GM18526 (cell line): Measurements from ENCODE around the gene PDE6A.

ENCODE experiments used
- POLR2A ChIP-seq: IDR thresholded peaks from 3 replicates; pipeline ENCODE4 v1.6.1; 2011; ENCODE audit not compliant: insufficient read length; ENCODE audit errors: extremely low read depth

The PDE6A gene

DNA sequence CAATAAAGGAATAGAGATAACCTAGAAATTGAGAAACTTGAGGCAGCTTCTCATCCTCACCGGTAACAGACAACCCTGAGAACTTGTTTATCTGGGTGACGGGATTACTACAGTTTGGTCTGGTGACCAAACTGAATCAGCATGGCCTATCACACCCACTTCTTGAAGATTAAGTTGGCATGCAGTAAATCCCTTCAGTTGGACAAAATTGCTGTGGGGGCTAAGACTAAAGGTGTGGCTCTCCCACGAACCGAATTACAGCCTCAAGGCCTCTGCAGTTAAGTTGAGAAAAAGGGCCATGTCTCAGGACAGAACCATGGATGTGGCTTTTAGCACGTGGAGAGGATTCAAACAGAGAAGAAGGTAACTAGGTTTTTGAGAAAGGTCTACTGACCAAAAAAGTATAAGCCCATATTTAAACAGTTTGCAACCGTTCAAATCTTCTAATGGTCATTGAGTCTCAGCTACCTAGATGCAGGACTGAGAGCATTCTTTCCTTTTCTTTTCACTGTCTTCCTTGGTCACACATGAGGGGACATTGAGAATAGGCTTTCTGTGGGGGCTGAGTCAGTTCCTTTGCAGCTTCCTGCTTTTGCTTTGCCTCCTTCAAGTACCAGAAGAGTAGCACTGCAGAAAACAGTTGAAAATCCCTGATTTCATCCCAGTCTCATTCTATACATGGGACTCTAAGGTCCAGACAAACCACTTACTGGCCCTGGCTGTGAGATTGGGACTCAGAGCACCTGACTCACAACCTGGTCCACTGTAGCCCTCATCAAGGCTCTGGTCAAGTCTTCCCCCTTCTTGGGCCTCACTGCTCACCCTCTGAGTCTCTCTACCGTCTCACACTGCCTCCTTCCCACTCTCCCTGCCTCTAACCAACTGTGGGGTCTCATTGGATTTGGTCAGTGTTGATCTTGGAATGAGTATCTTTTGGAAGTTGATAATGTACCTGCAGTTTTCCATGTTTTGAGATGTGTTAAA lies 30.9 kb downstream of the PDE6A start:
- TF ChIP-seq POLR2A = no peak

DNA sequence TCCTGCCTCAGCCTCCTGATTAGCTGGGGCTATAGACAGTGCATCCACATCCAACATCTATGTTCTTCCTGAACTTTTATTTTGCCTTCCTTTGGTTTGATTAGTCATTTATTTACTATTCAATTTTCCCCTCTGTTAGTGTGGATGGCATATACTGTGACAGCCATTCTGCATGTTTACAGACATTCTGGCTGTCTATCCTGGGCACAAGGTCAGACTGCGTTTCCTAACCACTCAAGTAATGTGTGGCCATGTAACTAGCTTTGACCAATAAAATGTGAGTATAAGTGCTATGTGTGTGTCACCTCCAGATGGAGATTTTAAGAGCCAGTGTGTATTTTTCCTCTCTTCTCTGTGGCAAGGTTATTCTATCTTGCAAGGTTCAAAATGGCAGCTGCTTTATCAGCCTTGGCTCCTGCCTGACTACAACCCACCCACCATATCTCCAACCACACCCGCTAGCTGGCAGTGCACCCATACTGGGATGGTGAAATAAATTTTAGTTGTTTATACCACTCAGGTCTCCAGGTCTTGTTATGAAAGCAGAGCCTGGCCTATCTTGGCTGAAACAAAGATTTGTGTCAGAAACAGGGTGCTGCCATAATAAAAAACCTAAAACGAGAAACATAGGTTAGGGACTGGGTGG lies 32.2 kb downstream of the PDE6A start:
- no peak for TF ChIP-seq POLR2A

DNA sequence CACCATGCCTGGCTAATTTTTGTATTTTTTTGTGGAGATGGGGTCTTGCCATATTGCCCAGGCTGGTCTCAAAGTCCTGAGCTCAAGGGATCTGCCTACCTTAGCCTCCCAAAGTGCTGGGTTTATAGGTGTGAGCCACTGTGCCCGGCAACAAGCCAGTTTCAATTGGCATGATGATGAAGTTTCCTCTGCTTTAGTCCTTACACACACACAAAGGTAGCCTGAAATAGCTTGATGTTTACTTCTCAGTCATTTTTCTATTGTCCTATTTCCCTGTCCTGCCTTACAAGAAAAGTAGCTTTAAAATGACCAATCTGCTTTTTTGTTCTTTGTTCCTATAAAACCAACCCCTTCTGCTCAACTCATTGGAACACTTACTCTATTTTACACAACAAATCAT lies 33.6 kb downstream of the PDE6A start:
- TF ChIP-seq POLR2A = no peak

DNA sequence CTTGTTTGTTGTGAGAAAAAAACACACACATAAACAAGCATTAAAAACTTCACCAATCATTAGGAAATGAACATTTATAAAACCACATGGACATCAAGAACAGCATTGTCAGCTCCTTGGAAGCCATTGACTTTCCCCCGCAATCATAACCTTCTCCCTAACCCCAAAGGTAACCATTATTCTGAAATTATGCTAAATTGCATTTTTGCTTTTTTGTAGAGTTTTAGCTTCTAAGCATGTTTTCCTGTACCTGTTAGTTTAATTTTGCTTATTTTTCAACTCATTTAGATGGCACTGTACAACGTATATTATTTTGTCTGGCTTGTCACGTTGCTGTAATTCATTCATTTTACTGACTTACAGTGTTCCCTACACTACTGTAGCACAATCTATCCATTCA lies 36.8 kb downstream of the PDE6A start:
- TF ChIP-seq POLR2A = no peak

DNA sequence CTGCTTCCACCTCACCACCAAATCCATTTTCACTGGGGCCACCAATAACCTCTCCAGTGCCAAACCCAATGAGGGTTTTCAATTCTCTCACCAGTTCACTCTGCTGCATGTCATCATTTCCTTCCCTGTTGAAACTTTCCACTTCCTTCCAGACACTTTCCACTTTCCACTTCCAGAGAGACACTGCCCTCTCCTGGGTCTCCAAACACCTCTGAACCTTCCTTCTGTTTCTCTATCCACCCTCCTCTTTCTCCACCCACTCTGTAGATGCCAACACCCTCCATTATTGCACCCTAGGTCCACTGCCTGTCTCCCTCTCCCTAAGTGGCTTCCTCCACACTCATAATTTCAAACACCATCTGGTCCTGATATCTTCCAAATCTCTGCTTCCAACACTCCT lies 39.6 kb downstream of the PDE6A start:
- TF ChIP-seq POLR2A = no peak

DNA sequence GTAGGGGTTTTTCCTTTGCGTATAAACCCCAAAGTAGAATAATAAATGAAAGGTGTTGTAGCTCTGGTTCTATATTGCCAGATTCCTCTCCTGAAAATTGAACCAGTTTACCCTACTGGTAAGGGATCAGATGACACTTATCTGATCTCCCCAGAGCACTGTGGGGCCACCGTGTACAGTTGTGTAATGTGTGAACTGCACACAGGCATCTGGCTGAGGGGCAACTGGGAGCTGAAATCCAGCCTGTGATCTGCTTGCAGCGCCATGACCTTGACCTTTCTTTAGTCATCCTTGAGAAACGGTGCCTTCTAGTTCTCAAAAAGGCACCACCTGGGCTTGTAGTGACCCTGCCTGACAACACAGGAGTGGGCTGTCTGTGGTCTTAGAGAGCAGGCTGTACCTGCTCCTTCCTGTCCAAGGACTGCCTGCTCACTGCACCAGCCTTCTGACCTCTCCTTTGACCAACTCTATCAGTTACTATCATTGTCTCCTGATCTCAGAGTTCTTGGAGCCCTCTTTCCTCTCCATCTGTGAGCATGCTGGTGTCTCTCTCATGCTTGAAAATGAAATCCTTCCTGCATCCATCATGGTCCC lies 40.2 kb downstream of the PDE6A start:
- TF ChIP-seq POLR2A = no peak

DNA sequence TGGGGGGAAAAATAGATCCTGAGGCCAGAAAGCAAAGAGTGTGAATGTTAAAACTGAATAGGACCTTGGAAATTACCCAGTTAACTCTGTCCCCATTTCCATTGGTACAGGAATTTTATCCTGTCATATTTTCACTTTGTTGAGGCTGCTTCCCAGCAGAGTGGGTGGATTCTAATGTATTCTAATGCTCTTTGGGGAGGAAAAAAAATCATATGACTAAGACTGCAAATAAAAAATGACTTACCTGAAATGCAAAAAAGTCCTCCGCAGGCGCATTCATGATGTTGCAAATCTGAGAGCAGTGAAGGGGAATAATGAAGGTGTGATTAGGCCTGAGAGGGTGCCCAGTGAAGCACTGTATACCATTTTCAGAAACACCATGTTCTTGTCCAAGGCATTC lies 41.2 kb downstream of the PDE6A start:
- no peak for TF ChIP-seq POLR2A

DNA sequence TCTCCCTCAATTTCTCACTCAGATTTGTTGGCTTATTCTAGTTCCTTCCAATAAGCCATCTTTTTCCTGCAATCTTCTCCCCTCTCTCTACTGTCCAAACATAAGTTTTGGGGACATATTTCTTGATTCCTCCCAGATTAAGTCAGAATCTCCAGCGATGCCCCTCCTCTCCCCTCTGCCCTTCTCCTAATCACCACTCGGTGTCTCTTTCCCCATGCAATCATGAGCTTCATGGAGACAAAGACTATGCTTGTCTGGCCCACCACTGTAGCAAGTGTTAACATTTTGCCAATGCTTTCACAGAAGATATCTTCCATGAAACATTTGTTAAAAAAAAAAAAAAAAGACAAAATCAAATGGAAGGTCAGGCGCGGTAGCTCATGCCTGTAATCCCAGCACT lies 42.4 kb downstream of the PDE6A start:
- no peak for TF ChIP-seq POLR2A

DNA sequence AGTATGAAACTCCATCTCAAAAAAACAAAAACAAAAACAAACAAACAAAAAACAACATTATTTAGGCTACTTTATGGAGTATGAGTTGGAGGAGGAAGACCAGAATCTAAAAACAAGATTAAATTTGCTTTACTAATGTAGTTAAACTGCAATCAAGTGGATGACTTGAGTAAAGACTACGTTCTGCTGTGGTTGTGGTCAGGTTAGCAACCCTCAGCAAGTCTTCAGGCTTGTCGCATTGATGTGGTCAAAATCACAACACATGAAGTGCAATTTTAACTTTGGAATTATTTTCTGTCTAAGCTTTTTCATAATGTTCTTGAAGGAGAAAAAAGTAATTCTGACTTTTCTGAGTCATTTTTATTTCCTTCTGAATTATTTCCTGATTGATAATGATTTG lies 43.1 kb downstream of the PDE6A start:
- no peak for TF ChIP-seq POLR2A

DNA sequence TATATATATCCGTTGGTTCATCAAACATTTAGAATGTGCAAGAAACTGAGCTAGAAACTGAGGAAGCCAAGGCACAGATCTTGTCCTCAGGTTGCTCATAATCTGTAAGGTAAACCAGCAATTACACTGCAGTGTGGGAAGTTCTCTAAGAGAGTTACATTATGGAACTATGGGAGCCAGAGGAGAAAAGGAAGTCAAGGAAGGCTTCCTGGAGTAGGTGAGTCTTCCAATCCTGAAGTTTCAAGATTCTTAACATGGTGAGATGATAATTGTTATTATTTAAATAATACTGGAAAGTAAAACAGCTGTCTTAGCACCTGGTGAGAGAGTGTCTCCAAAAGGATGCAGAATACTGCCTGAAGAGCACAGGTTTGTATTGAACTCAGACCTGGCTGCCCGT lies 44.2 kb downstream of the PDE6A start:
- no peak for TF ChIP-seq POLR2A

DNA sequence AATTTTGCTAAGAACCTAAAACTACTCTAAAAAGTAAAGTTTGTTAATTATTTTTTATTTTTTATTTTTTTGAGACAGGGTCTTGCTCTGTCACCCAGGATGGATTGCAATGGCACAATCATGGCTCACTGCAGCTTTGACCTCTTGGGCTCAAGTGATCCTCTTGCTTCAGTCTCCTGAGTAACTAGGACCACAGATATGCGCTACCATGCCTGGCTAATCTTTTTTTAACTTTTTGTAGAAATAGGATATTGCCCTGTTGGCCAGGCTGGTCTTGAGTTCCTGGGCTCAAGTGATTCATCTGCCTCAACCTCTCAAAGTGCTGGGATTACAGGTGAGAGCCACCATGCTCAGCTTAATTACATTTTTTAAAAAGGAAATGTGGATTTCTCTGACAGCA lies 45.8 kb downstream of the PDE6A start:
- no peak for TF ChIP-seq POLR2A

DNA sequence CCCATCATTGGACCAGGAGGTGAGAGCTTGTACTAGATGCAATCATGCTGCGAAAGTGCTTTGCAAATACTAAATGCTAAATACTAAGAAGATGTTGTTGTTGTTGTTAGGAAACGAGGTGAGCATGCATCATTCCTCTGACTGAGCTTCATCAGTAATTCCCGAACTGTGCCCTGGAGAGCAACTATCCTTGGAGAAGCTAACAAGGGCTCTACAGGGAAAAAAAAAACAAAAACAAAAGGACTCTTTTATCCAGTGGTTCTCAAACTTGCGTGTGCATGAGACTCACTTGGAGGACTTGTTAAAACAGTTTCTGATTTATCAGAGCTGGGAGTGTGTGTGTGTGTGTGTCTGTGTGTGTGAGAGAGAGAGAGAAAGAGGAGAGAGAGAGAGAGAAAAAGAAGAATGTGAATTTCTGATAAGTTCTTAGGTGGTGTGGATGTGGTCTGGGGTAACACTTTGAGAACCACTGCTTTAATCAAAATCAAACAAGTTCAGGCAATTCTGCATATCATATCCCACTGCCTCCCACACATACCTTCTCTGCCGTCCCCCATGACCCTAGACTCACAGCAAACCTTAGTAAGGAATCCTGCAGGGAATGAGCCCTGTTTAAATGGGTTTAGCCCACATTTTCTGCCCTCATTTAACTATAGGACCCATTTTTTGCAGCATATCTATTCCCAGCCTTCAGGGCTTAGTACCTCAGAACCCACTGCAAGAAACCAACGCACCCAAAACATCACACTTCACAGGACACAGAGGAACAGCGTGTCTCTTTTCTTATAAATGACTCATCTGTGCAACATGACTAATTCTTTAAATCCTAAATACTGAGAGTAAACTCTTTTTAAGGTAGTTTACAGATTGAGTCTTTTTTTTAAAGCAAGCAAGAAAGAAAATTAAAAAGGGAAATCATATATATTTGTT lies 48.9 kb downstream of the PDE6A start:
- TF ChIP-seq POLR2A = no peak

DNA sequence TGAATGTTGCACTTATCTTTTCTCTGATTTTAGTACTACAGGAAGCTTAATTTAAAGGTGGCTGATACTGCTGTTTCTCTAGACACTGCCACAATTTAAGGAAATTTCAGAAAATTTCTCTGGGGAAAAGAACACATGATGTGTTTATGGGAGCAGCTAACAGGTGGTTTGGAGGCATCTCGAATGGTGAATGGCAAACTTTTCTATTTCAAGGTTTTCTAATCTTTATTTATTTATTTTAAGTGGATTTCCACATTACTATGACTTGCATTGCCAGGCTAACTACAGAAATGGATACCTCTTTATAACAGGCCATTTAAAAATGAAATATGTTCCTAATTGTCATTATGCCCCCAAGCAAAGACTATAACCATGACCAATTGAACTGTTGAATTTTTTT lies 50.4 kb downstream of the PDE6A start:
- TF ChIP-seq POLR2A = no peak

DNA sequence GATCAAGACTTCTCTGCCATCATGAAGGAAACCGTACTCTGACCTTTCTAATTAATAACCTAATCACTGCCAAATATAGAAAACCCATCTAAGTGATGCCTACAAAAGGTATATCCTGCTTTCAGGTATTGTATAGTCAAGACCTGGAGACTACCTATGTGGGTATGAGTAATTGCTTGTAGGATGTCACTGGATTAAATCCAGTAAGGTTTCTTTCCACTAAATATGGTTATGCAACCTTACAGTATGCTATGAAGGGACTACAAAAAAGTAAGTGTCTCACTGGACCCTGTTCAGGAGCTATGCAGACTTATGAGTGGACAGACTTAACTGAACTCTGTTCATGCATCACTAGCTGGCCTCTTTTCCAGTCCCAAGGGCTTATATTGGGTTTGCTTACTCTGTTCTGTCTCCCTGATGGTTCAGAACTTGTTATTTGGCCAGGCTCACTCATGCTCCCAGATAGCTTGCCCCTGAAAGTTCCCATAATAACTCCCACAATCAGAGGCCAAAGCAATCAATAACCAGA lies 51.1 kb downstream of the PDE6A start:
- no peak for TF ChIP-seq POLR2A

DNA sequence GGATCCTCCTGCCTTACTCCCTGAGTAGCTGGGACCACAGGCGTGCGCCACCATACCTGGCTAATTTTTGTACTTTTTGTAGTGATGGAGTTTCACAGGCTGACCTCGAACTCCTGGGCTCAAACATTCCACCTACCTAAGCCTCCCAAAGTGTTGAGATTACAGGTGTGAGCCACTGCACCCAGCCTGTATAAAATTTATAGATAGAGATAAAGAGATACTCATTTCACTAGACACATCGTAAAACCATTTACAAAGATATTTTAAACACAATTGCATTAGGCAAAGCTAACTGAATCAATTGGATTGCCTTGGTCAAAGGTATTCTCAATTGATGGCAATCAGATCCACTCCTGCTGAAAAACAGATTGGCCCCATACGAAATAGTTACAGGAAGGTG lies 52.0 kb downstream of the PDE6A start:
- no peak for TF ChIP-seq POLR2A
